Endothelial cell of umbilical vein (primary cell): ENCODE measurements around the gene LPP. TPM values are rescaled to one million over a fixed set of nuclear protein-coding genes. Genes with fewer than 3 reads are reported as not detected.

Source experiments
- BruUV-seq: library from RNA; stranded (reverse); fragments of 400-500 nt; replicated peaks from 2 replicates; lab custom pipeline; 2021; lab: Mats Ljungman, UMichigan
- CTCF ChIA-PET: fragments of 300-600, 350-600 bp; sonication (Branson Sonifier 250); formaldehyde crosslinking; loops from one replicate; lab custom pipeline; 2021; ENCODE audit warnings: antibody characterized with exemption, inconsistent platforms; lab: Charles Lee
- POLR2A ChIA-PET: fragments of 300-600, 350-600 bp; sonication (Branson Sonifier 250); formaldehyde crosslinking; loops from one replicate; lab custom pipeline; 2021; ENCODE audit warnings: antibody characterized with exemption, inconsistent platforms; lab: Charles Lee
- DNase-seq: peaks from one replicate; pipeline ENCODE4 v3.0.0-alpha.2; 2011; ENCODE audit warnings: low read depth, low spot score
- FAIRE-seq: peaks from 2 replicates; lab custom pipeline; 2011; peaks lifted over from hg19 to GRCh38; lab: Jason Lieb, UNC
- H2AFZ ChIP-seq: 2 replicates; pipeline ENCODE4 v1.6.0; 2012; ENCODE audit warnings: low read depth, low read length, control low read depth, inconsistent platforms
- H3K27ac ChIP-seq: 2 replicates; pipeline ENCODE4 v1.5.1; 2011; ENCODE audit warnings: low read depth, mild to moderate bottlenecking, control low read depth, low read length, moderate library complexity; ENCODE audit not compliant: insufficient read depth
- H3K27me3 ChIP-seq, 2 experiments: 2 replicates each; pipeline versions ENCODE4 v1.6.0 to v1.6.1; 2011; ENCODE audit warnings: low read length in 2 of 2, mixed read lengths in 1 of 2; ENCODE audit not compliant: control insufficient read depth in 2 of 2, insufficient read depth in 2 of 2
- H3K36me3 ChIP-seq, 2 experiments: 2 replicates in 1 of 2; 3 replicates in 1 of 2; pipeline ENCODE4 v1.5.1; 2011; ENCODE audit warnings: low read length in 2 of 2, mild to moderate bottlenecking in 1 of 2, moderate library complexity in 1 of 2; ENCODE audit not compliant: control insufficient read depth in 2 of 2, insufficient read depth in 2 of 2; ENCODE audit errors: extremely low read depth in 1 of 2
- H3K4me1 ChIP-seq: 3 replicates; pipeline ENCODE4 v1.5.1; 2011; ENCODE audit warnings: mild to moderate bottlenecking, low read length; ENCODE audit not compliant: control insufficient read depth, insufficient read depth; ENCODE audit errors: extremely low read depth
- H3K4me2 ChIP-seq: 2 replicates; pipeline ENCODE4 v1.6.1; 2011; ENCODE audit warnings: low read length, control low read depth, mixed read lengths; ENCODE audit not compliant: insufficient read depth
- H3K4me3 ChIP-seq, 3 experiments: fragments of 200-600 bp in 1 of 3; sonication (generic), shearing (Covaris generic) in 1 of 3; replicated peaks in 1 of 3; 2 replicates each; pipeline ENCODE4 v1.5.1; 2011 to 2016; ENCODE audit warnings: control low read depth in 3 of 3, low read length in 3 of 3, mild to moderate bottlenecking in 2 of 3, inconsistent platforms in 1 of 3, low read depth in 1 of 3, moderate library complexity in 1 of 3; ENCODE audit not compliant: insufficient read depth in 1 of 3
- H3K79me2 ChIP-seq: 2 replicates; pipeline ENCODE4 v1.6.0; 2012; ENCODE audit warnings: low read length, inconsistent platforms; ENCODE audit not compliant: control insufficient read depth, insufficient read depth
- H3K9ac ChIP-seq: replicated peaks from 2 replicates; pipeline ENCODE3; 2011; ENCODE audit warnings: low read length, control low read depth; ENCODE audit not compliant: insufficient read depth; ENCODE audit errors: extremely low read depth
- H3K9me1 ChIP-seq: replicated peaks from 3 replicates; pipeline ENCODE4 v1.6.0; 2011; ENCODE audit warnings: mild to moderate bottlenecking, low read length; ENCODE audit not compliant: control insufficient read depth, insufficient read depth; ENCODE audit errors: extremely low read depth
- H3K9me3 ChIP-seq: replicated peaks from 2 replicates; pipeline ENCODE4 v1.5.1; 2012; ENCODE audit warnings: low read length, inconsistent platforms; ENCODE audit not compliant: control insufficient read depth, insufficient read depth
- H4K20me1 ChIP-seq: replicated peaks from 2 replicates; pipeline ENCODE3; 2011; ENCODE audit warnings: mild to moderate bottlenecking, low read length; ENCODE audit not compliant: control insufficient read depth, insufficient read depth; ENCODE audit errors: extremely low read depth
- CTCF ChIP-seq, 2 donors: IDR thresholded peaks; 1 replicate in 1 of 2; 2 replicates in 1 of 2; pipeline ENCODE4 v1.5.1; 2011; ENCODE audit warnings: low read length in 2 of 2, mild to moderate bottlenecking in 2 of 2, moderate library complexity in 2 of 2, control low read depth in 1 of 2, inconsistent platforms in 1 of 2, low read depth in 1 of 2; ENCODE audit not compliant: insufficient read depth in 1 of 2; ENCODE audit errors: extremely low read depth in 1 of 2
- EZH2 ChIP-seq: IDR thresholded peaks from 2 replicates; pipeline ENCODE4 v1.6.1; 2012; ENCODE audit warnings: borderline replicate concordance, low read depth, mild to moderate bottlenecking, moderate library complexity, low read length, inconsistent platforms; ENCODE audit not compliant: severe bottlenecking
- FOS ChIP-seq: IDR thresholded peaks from 2 replicates; pipeline ENCODE4 v1.6.1; 2011; ENCODE audit warnings: mild to moderate bottlenecking, low read length, moderate library complexity, borderline replicate concordance; ENCODE audit not compliant: insufficient read depth
- GATA2 ChIP-seq: IDR thresholded peaks from 2 replicates; pipeline ENCODE4 v1.7.0; 2011; ENCODE audit warnings: low read depth, mild to moderate bottlenecking, moderate library complexity, mixed read lengths, low read length; ENCODE audit not compliant: insufficient read length, insufficient read depth
- JUN ChIP-seq: IDR thresholded peaks from 2 replicates; pipeline ENCODE4 v1.6.1; 2011; ENCODE audit warnings: borderline replicate concordance, low read depth; ENCODE audit not compliant: insufficient read length, insufficient read depth
- MAX ChIP-seq: IDR thresholded peaks from 2 replicates; pipeline ENCODE4 v1.6.1; 2011; ENCODE audit not compliant: insufficient read depth, insufficient read length
- MYC ChIP-seq: IDR thresholded peaks from one replicate; pipeline ENCODE4 v1.6.1; 2011; ENCODE audit warnings: mild to moderate bottlenecking, low read depth, low read length
- POLR2A ChIP-seq: IDR thresholded peaks from 2 replicates; pipeline ENCODE4 v1.6.1; 2012; ENCODE audit warnings: low read depth, mild to moderate bottlenecking, control low read depth, low read length
- POLR2AphosphoS5 ChIP-seq: IDR thresholded peaks from 2 replicates; pipeline ENCODE4 v1.6.1; 2012; ENCODE audit warnings: low read depth, mild to moderate bottlenecking, control low read depth, low read length, moderate library complexity; ENCODE audit not compliant: insufficient read depth
- dilution Hi-C: fragments of 300-500 bp; cut with MboI; formaldehyde crosslinking; loops from one replicate; pipeline ENCODE4 v1.15.0; 2019; ENCODE audit warnings: low sequenced_read_pairs; ENCODE audit not compliant: extremely low pct_ligation_motif_present
- intact Hi-C: fragments of 100-400 bp; cut with micrococcal nuclease; formaldehyde crosslinking; loops from one replicate; pipeline ENCODE4 v1.10.0; 2022
- polyA plus RNA-seq, 4 experiments: library from polyadenylated mRNA; depleted of rRNA in 3 of 4; stranded (reverse) in 3 of 4; unstranded in 1 of 4; fragments of >200 nt; gene quantifications; 2 replicates each; pipeline versions ENCODE4 v1.2.1 to v1.2.3, GENCODE V29; 2011 to 2012; ENCODE audit warnings: missing spikeins in 1 of 4
- total RNA-seq: library from RNA; stranded (reverse); gene quantifications from 2 replicates; pipeline ENCODE4 v1.2.3, GENCODE V29; 2021

Gene LPP
- total and polyA plus RNA-seq, 2 donors (not counting 3 experiments of a cell fraction or from before 2014, with no cell fraction given), result 16.9 to 153 TPM

- no peak for FAIRE-seq
- Histone ChIP-seq H2AFZ (no peak overlapping the region), H3K4me3 (no peak overlapping the region), H3K27me3 (no peaks in the 10 kb centered on the region), H3K9me1 (no peaks in the 10 kb centered on the region), H3K4me2 (no peak overlapping the region), H3K9me3 (no peaks in the 10 kb centered on the region), H4K20me1 (no peaks in the 10 kb centered on the region), H3K36me3 (no peaks in the 10 kb centered on the region), H3K27ac (no peak overlapping the region), H3K4me1 (peaks cover 3% of the 10 kb centered on the region), H3K79me2 (peaks cover 2% of the 10 kb centered on the region), H3K9ac (no peak overlapping the region)
- no TSS peak for BruUV-seq
- ChIA-PET POLR2A (no interaction called here), CTCF (interaction anchor here (0.8 kb wide), 1 partner anchor 711 kb away, joined by 3 read pairs; no protein-coding TSS in a partner anchor)
- dilution Hi-C loops (no loop called here), intact Hi-C loops (no loop called here)
- TF ChIP-seq EZH2, result no peak
- TF ChIP-seq JUN, result no peak
- TF ChIP-seq FOS, result no peak
- TF ChIP-seq CTCF (IDR thresholded peaks at IDR 0.05; ENCODE audit: extremely low read depth in 1 of 2, insufficient read depth in 1 of 2, low read depth in 1 of 2, low read length in 2 of 2), result no peak
- no peak for TF ChIP-seq MAX
- TF ChIP-seq POLR2A, result no peak
- TF ChIP-seq GATA2, result no peak
- no peak for TF ChIP-seq POLR2AphosphoS5
- no peak for TF ChIP-seq MYC
- no peak for DNase-seq
Measured at GRCh38 chr3:188458756-188459155, 304.8 kb downstream of the LPP start.
